NCI-H2196 (cell line): ENCODE results near the gene CDKN2AIPNL.
A peak's percentile ranks its signal among the peaks of the same experiment; 100 is the strongest.
"Not testable (repeated sequence)": the region's sequence is repeated elsewhere in the genome, so short reads cannot be mapped to it uniquely, and the experiment has no call there.

Experiments used
- DNase-seq: peaks from one replicate; lab custom pipeline; 2025; ENCODE audit not compliant: unreplicated experiment; lab: John Stamatoyannopoulos, UW

The CDKN2AIPNL gene

DNA sequence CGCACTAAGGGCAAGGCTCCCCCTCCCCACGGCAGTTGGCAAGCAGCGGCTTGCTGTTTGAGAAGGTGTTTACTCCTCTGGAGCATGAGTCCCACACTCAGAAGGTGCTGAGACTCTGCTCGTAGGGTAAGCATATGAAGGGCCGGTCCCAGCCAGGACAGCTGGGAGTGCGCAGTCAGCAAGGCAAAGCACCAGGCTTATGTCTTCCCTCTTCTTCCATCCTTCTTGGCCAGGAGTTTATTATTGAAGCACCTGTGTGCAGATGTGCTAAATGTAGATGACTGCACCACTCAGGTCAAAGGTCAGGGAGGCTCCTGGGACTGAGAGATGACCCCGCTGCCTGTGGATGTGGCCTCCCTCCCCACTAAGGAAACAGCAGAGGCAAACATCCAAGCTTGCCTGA is 27.0 kb upstream of the CDKN2AIPNL start:
- DNase-seq = no peak

DNA sequence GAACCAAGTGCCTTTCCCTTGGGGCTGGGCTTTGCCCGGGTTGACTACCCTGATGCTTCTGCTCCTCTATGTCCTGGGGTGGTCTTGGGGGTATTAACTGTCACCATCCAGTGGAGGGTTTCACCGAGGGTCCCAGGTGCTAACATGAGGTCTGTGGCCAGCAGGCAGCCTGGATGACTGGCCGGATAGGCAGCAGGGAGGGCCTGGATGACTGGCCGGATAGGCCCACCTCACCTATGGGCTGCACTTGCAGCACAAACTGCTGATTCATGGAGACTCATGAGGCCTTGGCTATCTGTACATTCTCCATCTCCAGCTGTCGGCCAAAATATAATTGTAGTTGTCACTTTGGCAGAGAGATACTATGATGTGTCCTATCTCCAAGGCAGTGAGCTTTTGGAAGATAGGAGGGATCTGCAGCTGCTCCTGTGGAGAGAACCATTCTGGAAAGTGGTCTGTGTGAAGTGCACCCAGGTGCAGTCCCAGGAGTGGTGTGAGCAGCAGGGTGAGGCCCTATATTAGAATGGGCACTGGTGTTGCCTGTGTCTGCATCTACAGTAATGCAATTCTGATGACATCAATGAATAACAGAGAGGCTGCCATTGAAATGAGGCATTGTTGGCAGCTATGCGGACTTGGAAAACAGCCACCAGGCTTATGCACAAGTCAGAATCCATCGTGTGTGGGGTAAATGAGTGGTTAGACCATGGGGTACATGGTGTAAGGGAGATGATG is 26.3 kb upstream of the CDKN2AIPNL start:
- DNase-seq = peak; percentile 9

DNA sequence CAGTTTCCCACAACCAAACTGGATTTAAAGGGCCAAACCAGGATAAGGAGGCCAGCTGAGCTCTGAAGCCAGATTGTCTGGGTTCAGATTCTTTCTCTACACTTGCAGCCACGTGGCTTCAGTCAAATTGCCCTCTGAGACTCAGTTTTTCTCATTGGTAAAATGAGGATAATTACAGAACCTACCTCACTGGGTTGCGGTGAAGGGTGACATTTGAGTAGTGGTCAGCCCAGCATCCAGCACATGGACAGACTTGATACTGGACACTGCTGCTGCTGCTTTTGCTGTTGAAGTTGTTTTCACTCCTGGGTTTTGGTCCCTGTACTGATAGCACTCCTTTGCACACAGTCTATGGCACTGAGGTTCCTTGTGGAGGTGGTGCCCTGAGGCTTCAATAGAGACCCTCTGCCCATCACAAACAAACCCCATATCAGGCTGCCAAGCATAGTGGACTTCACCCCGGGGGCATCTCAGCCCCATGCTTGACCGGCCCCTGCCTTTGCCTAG is 25.7 kb upstream of the CDKN2AIPNL start:
- DNase-seq = no peak

DNA sequence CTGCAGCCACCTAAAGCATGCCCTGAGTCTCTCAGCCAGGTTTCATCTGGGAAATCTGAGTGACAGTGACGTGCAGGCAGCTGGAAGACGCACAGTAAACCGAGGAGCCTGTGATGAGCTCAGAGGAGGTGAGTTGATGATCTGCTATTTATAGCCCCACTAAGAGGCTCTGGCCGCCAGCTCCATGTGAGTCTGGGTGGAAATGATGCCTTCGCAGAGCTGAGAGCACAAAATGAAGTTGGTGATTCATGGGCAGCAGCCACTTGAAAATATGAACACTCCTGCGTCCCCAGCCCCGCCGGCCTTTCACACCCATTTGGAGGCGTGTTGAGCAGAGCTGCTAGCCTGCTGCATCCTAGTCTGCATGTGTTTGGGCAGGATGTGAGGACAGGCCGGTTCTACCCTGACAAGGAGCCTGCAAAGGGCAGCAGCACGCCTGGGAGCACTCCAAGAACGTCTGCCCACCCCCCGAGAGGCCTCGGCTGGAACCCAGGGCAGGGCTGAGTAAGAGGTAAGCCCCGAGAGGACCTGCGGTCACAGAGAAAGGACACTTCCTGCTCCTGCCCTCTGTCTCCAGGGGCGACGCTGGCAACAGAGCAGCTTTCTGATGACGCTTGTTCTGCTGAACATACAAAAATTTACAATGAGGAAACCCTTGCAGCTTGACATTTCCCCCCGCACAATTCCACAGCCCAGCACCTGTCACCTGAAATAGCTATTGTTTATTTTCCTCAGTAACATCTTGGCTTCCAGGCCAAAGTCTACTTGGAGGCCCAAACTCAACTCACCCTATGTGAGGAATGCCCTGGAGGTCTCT is 25.1 kb upstream of the CDKN2AIPNL start:
- peak; percentile 91 for DNase-seq

DNA sequence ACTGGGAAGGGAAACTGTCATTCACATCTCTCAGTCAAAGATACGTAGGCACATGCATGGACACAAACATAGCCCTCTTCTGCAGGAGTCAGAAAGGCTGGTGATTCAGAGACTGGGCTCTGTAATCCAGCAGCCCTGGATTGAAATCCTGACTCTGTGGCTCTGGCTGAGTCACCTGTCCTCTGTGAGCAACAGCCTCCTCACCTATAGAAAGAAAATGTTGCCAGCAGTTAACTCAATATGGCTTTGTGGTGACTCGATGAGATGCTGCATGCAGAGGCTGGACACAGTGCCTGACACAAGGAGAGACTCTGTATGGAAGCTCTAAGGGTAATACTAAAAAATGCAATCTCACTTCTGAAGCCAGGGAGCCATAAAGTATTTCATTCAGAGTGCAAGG is 23.9 kb upstream of the CDKN2AIPNL start:
- no peak for DNase-seq

DNA sequence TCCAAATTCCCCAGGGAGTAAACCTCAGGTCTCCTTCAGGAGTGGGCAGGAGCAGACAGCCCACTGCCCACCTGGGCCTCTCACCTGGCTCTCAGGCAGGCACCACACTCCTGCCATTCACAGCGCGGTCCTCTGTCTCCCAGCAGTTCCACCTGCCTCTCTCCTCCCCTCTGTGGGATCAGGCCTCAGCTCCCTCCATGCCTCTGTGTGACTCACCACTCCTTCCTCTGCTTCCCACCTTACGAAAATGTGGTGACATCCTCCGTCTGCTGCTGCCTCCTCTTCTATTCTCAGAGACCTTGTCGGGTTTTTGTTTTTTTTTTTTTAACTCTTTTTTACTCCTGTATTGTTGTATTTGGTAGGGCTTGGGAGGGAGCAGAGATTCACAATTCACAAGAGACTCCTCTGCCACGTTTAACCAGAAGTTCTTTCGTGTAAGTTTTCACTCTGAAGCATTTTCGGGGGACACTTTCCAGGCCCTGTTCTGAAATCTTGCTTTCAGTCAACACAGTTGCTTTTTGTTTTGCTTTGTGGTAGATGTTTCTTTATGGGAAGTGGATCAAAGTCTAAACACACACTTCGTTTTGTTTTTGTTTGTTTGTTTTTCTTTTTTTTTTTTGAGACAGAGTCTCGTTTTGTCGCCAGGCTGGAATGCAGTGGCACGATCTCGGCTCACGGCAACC is 21.1 kb upstream of the CDKN2AIPNL start:
- peak; percentile 44 for DNase-seq

DNA sequence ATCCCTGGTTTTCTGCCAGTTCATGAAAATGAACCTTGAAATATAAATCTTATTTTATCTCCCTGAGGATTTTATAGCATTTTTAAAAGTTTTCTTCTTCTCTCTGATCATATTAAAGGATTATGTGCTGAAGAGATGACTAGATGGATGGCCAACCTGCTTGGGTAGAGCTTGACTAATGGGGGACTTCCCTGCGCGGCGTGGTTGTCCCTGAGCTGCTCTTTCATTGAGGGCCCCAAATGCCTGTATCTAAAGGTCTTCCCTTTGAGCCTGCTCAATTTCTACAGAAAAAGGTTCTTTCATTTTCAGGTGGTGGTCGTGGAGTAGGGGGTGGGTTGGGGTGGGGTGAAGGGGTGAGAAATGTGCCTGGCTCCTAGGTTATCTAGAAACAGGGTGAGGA is 20.5 kb upstream of the CDKN2AIPNL start:
- no peak for DNase-seq

DNA sequence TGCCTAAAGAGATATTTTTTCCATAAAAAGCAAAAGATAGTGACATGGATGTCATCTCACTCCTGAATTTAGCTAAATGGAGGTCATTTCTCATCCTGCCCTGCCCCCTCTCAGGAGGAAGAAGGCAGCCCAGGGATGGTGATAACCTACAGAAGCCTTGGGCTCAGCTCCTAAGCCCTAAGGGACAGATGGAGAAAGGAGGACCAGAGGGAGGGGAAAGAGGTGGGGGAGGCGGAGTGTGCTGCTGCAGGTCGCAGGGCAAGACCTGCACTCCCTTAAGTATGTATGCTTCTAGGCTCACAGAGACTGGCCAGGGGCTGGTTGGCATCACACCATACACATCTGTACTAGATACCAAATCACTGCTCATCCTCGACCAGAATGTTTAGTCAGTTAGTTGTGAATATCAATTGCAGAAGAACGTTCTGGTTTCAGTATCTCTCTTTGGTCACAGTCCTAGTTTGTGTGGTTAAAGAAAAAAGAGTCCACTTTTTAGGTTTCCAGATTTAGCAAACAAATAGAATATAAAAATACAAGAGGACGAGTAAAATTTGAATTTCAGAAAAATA is 18.4 kb upstream of the CDKN2AIPNL start:
- no peak for DNase-seq

DNA sequence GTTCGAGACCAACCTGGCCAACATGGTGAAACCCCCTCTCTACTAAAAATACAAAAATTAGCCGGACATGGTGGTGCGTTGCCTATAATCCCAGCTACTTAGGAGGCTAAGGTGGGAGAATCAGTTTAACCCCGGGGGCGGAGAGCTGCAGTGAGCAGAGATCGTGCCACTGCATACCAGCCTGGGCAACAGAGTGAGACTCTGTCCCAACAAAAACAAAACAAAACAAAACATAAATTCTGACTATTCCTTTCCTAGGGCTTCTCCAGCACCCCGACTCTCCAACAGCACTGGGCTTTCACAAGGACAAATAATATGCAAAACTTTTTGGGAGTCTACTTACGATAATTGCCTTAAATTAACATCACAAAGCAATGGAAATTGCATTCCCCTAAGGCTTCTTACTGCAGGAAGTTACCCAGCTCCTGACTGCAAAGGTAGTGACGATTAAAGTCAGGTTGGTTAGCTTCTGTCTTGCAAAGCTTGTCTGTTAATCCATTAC is 15.9 kb upstream of the CDKN2AIPNL start:
- DNase-seq = no peak

DNA sequence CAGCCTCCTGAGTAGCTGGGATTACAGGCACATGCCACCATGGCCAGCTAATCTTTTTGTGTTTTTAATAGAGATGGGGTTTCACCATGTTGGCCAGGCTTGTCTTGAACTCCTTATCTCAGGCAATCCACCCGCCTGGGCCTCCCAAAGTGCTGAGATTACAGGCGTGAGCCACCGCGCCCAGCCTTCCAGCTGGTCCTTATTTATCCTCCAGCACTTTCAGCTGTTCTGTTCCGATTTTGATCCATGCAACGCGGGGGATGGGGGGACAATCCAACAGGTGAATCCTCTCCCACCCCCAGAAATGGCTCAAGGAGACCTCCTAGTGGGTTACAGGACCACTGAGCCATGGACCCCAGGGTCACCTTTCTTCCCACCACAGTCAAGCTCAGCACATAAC is 14.7 kb upstream of the CDKN2AIPNL start:
- DNase-seq = no peak

DNA sequence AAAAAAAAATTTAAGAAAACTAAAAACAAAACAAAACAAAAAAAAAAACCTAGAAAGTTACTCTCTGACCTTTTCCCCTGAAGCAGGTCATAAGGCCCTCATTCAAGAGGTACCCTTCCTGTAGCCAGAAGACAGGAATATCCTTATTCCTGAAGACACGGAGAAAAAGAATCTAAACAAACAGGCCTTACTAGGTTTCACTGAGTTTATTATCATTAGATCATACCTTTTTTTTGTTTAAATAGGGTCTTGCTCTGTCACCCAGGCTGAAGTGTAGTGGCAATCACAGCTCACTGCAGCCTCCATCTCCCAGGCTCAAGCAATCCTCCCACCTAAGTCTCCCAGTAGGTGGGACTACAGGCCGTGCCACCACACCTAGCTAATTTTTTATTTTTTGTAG is 11.7 kb upstream of the CDKN2AIPNL start:
- no peak for DNase-seq

DNA sequence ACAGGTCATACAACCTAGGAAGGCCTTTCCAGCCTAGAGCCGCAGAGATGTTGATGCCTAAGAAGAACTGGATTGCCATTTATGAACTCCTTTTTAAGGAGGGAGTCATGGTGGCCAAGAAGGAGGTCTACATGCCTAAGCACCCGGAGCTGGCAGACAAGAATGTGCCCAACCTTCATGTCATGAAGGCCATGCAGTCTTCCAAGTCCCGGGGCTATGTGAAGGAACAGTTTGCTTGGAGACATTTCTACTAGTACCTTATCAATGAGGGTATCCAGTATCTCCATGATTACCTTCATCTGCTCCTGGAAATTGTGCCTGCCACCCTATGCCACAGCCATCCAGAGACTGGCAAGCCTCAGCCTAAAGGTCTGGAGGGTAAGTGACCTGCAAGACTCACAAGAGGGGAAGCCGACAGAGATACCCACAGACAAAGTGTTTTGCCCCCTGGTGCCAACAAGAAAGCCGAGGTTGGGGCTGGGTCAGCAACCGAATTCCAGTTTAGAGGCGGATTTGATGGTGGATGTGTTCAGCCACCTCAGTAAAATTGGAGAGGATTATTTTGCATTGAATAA is 11.2 kb upstream of the CDKN2AIPNL start:
- DNase-seq = no peak

DNA sequence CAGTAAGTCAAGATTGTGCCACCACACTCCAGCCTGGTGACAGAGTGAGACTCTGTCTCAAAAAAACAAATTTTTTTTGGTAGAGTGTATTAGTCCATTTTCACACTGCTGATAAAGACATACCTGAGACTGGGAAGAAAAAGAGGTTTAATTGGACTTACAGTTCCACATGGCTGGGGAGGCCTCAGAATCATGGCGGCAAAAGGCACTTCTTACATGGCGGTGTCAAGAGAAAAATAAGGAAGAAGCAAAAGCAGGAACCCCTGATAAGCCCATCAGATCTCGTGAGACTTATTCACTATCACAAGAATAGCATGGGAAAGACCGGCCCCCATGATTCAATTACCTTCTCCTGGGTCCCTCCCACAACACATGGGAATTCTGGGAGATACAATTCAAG is 9.4 kb upstream of the CDKN2AIPNL start:
- not testable (repeated sequence) for DNase-seq

DNA sequence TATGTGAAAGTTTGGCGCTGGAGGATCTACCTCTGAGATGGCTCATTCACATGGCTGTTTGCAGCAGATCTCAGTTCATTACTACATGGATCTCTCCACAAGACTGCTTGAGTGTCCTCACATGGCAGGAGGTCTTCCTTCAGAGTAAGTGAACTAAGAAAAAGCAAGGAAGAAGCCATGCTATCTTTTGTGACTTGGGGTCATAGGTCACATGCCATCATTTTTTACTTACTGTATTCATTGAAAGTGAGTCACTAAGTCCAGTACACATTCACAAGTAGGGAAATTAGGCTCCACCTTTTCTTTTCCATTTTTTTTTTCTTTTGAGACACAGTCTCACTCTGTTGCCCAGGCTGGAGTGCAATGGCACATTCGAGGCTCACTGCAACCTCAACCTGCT is 8.7 kb upstream of the CDKN2AIPNL start:
- DNase-seq = no peak

DNA sequence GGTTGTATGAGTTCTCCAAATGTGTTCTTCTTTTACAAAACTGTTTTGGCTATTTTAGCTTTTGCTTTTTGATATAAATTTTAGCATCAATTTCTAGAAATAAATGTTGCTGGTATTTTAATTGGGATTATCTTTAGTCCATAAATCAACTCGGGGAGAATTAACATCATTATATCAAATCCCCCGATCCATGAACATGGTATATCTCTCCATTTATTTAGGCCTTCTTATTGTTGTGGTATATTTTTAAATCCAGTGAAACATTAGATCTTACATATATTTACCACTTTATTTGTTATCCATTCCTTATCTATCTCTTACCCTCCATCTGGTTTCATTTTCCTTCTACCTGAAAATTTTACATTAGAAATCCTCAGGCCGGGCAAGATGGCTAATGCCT is 7.3 kb upstream of the CDKN2AIPNL start:
- no peak for DNase-seq

DNA sequence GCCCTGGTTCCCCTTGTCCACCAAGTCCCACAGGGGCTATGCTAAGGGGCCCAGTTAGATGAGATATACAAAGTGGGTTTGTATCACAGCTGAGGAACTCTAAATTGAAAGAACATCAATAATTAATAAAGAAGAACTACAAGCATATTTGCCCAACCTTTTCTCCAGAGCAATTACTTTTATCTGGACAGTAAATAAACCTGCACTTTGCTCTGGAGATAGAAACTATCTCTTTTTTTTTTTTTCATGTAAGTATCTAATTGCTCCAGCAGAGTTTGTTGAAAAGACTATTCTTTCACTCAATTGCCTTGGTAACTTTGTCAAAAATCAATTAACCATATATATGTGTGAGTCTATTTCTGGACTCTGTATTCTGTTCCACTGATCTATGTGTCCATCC is 6.0 kb upstream of the CDKN2AIPNL start:
- DNase-seq = no peak

DNA sequence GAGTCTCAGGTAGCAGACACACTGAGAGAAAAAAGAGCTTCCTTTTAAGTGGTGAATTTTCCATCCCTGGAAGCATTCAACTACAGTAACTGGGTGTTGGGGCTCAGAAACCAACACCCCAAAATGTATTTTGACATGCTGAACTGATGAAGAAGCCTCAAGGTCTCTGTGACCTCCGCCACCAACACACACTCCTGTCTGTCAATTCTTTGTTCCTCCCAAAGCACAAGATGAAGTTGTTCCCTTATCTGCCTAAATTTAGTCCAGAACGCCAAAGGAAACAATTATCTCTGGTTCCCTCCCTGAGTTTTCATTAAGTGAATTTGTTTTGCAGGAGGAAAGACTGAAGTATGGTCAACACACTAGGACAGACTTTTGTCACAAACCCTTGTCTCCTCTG is 1.4 kb upstream of the CDKN2AIPNL start:
- no peak for DNase-seq

DNA sequence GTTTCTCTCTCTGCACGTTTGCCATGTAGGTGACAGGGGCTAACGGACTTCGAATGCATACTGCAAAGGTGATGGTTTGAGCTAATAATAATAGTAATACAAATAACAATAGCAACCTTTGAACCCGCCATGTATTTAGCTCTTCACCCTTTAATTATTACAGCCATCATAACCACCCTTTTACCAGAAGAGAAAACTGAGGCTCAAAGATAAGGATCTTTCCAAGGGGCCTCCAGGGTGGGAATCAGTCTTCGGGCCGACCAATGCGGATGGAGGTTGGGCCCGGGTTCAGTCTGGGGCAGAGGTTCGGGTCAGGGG is 494 bp downstream of the CDKN2AIPNL start:
- DNase-seq = no peak

DNA sequence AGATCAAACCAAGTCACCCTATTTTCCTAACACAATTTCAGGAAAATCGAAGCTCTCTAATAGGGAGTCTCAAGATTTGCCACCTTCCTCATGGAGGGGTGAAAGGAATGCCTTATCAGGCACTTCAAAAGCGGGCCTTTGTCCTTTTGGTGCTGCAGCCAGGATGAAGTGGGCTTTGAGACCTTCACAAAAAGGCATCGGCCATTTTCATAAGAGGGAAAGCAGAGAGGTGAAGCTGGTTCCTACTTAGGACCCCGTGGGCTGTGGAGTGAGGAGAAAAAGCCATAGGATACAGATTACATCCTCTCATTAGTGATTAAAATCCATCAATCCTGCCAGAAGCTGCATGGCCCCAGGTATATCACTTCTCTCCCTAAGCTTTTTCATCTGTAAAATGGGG is 859 bp downstream of the CDKN2AIPNL start:
- no peak for DNase-seq

DNA sequence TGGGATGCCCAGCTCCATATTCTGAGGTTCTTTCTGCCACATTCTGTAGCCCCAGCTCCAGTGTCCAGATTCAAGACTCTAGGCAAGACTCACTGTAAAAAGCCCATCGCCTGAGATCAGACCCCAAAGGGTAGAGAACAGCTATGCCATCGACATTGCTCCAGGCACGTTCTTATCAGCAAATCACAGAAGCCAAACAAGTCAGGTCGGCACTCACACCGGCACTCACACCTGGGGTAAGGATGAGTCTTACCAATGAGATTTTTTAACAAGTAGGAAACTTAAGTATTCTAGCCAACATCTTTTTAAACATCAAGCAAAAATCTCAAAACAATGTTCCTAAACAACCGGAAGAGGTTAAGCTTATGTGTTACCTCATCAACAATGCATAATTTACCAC is 2.4 kb downstream of the CDKN2AIPNL start:
- no peak for DNase-seq

DNA sequence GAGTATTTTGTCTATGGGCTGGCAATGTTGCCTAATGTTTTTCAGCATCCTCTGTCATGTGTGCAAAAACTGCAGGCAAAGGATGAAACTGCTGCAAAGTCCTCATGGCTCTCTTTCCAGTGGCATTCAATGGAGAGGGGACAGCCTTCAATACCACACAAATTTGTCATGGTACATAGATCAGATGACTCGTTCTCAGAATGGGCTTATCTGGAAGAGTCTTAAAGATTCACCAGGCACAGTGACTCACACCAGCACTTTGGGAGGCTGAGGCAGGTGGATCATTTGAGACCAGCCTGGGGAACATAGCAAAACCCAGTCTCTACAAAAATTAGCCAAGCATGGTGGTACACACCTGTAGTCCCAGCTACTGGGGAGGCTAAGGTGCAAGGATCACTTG is 5.3 kb downstream of the CDKN2AIPNL start:
- no peak for DNase-seq
